VCaP (cell line): ENCODE measurements around the gene WAPL.
"Not testable (repeated sequence)": the region's sequence is repeated elsewhere in the genome, so short reads cannot be mapped to it uniquely, and the experiment has no call there.

ENCODE experiments used
- H3K27ac ChIP-seq: fragments of 450-650 bp; 2 replicates; pipeline ENCODE4 v1.5.1; 2017
- CTCF ChIP-seq: fragments of 450-650 bp; conservative IDR thresholded peaks from 2 replicates; pipeline ENCODE4 v1.5.1; 2017; ENCODE audit warnings: mild to moderate bottlenecking, moderate library complexity

WAPL gene

GRCh38 chr10:86521678-86522509, at the start of gene WAPL:
Gene WAPL (minus strand): TSS chr10:86521792. CDS start chr10:86518069, 3,723 bp downstream.
- TF ChIP-seq CTCF: no peak
- peak within 1 kb of the TSS; percentile 96 for H3K27ac ChIP-seq

- H3K27ac ChIP-seq: no peak overlapping the region
- no peak for TF ChIP-seq CTCF
Measured at GRCh38 chr10:86569335-86569734, 47.7 kb upstream of the WAPL start.

GRCh38 chr10:86566518-86566917, 44.9 kb upstream of the WAPL start:
- H3K27ac ChIP-seq: not testable (repeated sequence)

GRCh38 chr10:86563338-86563737, 41.7 kb upstream of the WAPL start:
- H3K27ac ChIP-seq: not testable (repeated sequence)

GRCh38 chr10:86558695-86559094, 37.1 kb upstream of the WAPL start:
- not testable (repeated sequence) for H3K27ac ChIP-seq

- no peak for TF ChIP-seq CTCF
- peak overlapping the region; percentile 77 for H3K27ac ChIP-seq
Measured at GRCh38 chr10:86556933-86557649, 35.5 kb upstream of the WAPL start.

GRCh38 chr10:86556532-86556931, 34.9 kb upstream of the WAPL start:
- H3K27ac ChIP-seq: peak overlapping the region; percentile 77
- no peak for TF ChIP-seq CTCF

GRCh38 chr10:86553639-86554038, 32.0 kb upstream of the WAPL start:
- no peak for TF ChIP-seq CTCF
- no peak overlapping the region for H3K27ac ChIP-seq

GRCh38 chr10:86553213-86553612, 31.6 kb upstream of the WAPL start:
- H3K27ac ChIP-seq: no peak overlapping the region
- TF ChIP-seq CTCF: no peak
